ENCODE measurements around the gene PGC. TPM values are rescaled to one million over a fixed set of nuclear protein-coding genes. Genes with fewer than 3 reads are reported as not detected.

The PGC gene
- total RNA-seq, 1 donor from 2014 or later: not detected

DNA sequence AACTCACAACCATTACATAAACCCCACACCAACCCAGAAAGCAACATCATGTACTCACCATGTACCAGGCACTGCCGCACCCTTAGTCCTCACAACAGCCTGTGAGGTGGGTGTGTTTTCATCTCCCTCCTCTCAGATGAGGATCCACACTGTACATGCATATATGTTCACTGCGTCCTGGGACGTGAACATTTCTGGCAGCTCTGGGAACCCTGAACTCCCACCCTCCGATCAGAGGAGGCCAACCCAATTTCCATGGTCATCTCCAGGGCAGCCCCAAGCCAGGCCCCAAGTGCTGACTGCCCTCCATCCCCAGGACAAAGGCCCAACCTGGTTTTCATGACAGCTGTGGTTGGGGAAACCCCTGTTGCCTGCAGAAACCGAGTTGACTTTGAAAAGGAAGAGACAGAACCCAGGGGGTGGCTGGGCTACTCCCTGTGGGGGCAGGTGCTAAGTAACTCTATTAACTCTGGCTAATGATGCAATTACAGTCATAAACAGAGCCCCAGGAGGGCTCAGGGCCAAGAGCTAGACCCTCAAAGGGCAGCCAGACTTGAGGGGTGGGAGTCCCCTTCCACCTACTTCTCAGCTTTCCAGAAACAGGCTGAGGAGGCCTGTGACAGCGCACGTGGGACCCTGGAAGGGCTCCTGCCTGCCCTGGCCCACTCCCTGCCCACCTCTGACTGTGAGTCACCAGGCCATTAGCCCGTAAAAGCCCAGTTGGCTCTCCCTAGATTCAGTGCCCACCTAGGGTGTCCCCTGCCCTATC, 14.4 kb downstream of the PGC start:
- DNase-seq (ENCODE audit: extremely low read depth, low read depth, low spot score): no peak

DNA sequence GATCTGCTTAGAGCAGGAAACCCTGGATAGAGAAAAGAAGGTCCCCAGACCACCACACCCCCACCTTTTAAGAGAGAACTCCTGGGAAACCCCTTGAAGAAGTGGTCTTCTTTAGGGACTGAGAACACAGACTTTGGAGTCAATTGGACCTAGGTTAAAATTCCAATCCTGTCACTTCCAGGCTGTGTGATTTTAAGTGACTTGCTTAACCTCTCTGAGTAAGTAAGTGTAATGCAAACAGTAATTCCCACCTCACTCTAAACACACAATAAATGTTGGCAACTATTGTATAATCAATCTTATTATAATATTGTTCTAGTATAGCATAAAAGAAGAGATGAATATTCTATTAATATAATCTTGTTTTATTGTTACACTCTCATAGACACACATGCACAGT, 15.0 kb downstream of the PGC start:
- no peak for DNase-seq (ENCODE audit: extremely low read depth, low read depth, low spot score)

DNA sequence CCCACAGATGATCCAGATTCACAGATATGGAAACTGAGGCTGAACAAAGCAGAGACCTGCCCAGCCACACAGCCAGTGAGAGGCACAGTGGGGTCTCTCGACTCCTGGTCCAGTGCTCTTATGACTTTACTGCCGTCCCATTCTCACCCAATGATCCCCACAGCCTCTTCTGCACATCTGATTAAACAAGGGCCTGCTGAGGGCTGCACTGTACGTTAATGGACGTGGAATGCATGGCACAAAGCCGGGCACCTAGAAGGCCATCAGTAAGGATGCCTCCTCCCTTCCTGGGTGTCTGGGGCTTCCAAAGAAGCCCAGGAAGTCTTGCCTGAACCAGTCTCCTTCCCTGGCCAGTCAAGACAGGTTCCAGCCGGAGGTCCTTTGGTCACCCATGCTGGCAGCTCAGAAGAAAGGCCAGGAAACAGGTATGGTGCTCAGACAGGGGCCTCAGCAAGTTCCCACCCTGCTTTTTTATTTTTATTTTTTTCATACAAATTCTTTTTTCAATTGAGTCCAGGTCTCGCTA, 15.6 kb downstream of the PGC start:
- no peak for DNase-seq (ENCODE audit: extremely low read depth, low read depth, low spot score)

DNA sequence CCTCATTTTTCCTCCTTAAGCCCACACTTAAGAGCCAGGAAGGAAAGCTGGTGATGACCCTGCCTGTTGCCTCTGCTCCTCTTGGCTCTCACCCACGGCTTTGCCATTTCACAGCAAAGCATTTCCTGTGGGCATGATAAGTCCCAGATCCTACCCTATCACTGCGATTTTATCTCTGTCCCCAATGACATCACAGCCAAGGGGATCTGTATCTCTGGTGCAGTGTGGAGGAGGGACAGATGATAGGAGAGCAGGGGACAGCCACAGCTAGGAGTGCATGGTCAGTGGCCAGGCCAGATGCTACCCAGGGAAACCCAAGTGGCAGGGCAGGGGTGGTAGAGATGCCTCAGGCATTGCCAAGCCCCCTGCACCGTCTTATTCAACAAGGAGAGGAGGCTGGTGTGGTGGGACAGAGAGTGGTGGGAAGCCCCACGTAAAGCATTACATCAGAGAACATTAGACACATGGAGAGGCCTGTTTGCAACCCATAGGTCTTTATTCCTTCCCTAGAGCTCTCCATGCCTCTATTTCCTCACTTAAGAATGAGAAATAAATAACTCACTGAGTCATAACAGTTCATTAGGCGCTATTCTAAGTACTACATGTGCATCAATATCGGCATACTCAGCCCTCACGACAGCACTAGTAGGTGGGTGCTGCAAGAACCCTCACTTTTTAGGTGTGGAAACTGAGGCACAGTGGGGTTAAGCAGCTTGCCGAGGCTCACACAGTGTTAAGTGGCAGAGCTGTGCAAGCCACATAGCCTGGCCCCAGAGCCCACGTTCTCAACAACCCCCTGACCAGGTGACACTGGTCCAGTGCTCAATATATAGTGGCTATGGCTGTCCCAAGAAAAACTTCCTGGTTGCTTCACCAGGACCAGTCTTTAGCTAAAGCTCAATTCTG, 16.4 kb downstream of the PGC start:
- no peak for DNase-seq (ENCODE audit: extremely low read depth, low read depth, low spot score)

DNA sequence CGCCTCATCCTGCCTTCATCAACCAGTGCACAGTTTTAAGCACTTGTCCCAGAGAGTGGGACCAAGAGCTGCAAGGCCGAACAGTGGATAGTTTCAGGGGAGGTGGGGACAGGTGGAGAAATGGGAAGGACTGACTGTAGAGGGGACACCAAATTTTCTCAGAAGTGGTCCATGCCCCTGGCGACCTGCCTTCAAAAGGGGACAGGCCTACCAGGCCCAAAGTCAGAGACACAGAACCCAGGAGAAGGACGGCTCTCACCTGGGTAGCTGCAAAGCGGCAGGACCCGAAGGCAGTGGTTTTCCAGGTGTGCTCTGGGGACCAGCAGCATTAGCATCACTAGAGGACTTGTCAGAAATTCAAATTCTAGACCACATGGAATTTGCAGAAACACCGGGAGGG, 17.6 kb downstream of the PGC start:
- DNase-seq (ENCODE audit: extremely low read depth, low read depth, low spot score): no peak

DNA sequence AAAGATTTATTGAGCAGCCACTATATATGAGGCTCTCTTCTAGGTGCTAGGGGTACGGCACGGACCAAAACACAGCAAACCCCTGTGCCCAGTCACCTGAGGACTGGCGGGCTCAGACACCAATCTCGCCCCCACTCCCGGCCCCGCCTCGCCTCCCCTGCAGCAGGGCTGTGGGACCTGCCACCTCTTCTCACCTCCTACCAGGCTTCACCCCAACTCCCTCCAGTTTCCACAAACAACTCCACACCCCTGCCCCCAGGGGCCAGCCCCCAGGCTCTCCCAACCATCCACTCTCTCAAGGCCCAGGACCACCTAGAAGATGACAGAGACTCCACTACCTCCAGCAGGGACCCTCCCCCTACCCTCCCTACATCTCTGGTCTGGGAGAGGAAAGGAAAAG, 18.2 kb downstream of the PGC start:
- no peak for DNase-seq (ENCODE audit: extremely low read depth, low read depth, low spot score)

DNA sequence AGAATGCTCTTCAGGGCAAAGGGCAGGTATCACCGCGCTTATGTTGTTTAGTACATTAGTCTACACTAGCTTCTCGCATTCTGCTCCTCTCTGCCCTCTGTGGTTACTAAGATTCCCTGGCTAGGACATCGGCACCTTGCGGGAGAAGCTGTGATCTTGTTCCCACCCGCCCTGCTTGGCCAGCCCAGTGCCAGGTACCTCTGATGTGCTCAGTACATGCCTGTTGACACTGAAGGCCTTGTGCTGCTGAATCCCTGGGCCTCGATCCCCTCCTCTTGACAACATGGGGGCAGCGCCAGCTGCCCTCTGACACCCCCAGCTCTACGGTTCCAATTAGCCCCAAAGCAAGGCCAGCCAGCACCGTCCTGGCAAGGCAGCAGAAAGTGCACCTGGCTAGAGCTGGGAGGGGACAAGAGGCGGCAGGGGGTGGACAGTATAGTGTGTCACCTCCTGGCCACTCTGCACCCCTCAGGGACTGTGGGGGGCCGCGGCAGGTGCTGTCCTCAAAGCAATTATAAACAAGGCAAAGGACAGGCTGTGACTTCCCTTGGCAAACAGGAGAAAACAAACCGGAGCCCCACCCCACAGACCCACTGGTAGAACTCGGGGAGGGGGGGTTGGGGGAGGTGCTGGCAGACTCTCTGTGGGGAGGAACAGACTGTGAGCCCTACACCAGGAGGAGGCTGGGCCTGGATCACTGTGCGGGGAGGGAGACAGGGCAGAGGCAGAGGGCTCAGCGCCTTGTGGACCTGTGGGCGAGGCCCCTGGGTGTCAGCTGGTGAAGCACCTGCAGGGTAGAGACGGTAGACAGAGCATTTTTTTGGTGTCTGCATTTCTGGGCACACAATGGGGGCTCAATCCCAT, 18.9 kb downstream of the PGC start:
- no peak for DNase-seq (ENCODE audit: extremely low read depth, low read depth, low spot score)

DNA sequence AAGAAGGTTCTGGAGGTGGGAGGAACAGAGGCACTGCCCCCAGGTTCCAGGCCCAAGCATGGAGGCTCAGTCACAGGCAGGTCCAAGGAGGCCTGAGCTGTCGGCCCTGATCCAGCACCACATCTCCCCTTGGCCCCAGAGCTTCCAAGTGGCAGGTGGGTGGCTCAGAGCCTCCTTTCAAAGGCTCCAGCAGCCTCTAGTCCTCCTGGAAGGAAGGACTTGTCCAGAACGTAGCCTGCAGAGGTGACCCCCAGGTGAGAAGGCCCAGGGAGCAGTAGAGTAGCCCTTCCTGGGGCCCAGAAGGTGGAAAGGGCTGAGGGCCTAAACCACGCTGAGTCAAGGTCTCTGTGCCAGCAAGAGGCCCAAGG, 19.5 kb downstream of the PGC start:
- DNase-seq (ENCODE audit: extremely low read depth, low read depth, low spot score): no peak

DNA sequence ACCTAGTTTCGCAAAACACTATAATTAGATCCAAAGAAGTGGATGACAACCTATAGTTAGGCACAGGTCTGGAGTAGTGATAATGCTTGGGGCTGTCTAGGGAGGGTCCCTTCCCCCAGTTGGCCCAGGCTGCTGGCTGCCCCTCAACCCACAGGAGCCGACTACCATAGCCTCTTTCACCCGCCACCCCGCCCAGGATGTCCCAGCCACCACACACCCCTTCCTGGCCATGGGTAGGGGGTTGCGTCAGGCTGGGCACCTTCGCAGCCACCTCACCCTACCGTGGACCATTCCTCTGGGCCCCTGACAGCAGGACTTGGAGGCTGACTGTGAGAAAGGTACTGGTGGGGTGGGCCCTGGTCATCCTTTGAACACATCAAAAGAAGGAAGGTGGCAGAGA, 20.3 kb downstream of the PGC start:
- no peak for DNase-seq (ENCODE audit: extremely low read depth, low read depth, low spot score)

DNA sequence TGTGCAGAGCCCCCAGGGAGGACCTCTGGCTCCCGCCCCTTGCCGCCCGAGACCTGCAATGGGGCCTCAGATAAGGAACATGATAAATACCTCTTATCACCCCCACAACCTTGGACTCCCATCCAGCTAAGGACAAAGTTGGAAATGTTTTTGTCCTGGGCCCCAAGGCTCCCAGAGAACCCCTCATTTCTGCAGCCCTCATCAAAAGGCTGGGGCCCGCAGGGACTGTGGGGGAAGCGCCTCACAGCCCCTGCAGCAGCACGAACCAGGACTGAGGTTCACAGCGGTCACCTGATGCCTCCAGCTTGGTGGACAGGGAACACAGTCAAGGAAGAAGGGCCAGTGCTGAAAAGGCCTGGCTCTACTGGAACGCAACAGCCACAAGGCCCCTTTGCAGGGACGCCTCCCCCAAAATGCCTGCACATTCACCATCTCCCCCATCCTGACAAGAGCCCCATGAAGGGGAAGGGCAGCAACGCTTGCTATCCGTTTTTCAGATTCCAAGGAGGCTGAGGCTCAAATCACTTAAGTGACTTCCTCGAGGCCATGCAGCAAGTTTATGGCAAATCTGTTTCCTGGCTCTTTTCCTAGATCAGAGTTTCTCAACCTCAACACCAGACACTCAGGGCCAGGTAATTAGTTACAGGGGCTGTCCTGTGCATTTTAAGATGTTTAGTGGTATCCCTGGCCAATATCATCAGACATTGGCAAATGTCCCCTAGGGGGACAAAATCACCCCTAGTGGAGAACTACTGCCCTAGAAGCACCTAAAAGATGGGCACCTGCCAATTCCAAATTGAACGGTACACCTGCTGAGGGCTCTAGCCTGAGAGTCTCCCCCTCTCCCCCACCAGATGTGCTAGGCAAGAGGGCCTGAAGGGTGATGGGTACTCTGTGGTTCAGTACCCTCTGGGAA, 22.4 kb downstream of the PGC start:
- no peak for DNase-seq (ENCODE audit: extremely low read depth, low read depth, low spot score)

DNA sequence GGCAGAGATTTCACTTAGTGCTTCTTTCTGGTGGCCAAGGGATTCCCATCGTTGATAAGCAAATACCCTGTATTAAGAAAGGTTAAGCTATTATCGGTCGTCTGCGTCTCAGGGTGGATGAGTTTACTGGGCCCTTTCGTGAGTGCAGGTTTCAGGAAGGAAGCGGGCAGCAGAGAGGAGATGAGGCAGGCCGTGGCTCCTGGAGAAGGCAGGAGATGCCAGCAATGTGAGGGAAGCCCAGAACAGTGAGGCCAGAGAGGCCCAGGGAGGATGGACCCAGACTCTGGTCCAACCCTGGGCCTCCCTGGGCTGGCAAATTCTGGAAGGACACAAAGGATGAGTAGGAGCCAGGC, 23.0 kb downstream of the PGC start:
- DNase-seq (ENCODE audit: extremely low read depth, low read depth, low spot score): no peak

DNA sequence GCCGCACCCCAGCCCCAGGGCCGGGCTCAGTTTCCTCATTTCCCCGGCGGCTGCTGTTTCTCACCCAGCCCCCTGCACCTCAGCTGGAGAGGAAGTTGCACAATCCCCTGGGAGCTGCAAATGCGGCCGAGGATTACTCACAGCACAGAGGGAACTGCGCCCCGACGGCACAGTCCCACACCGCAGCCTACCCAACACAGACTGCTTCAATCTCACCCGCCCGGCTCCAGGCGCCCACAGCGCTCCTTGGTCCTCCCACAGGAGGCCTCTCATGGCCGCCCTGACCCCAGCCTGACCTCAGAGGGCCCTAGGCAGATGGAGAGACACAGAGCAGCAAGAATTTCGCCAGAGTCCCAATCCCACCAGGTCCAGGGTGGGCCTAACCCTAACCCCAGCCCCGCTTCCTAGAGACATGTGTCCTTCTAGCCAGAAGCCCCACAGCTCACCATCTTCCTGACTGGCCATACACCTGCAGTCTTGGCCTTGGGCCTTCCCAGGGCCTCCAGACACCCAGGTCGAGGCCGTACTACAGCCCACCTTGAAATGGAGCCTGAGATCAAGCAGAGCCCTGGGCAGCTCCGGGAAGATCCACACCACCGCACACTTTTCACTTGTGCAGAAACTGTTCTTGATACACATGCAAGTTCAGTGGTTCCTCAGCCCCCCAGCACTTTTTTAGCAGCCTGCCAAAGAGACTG, 23.5 kb downstream of the PGC start:
- no peak for DNase-seq (ENCODE audit: extremely low read depth, low read depth, low spot score)

DNA sequence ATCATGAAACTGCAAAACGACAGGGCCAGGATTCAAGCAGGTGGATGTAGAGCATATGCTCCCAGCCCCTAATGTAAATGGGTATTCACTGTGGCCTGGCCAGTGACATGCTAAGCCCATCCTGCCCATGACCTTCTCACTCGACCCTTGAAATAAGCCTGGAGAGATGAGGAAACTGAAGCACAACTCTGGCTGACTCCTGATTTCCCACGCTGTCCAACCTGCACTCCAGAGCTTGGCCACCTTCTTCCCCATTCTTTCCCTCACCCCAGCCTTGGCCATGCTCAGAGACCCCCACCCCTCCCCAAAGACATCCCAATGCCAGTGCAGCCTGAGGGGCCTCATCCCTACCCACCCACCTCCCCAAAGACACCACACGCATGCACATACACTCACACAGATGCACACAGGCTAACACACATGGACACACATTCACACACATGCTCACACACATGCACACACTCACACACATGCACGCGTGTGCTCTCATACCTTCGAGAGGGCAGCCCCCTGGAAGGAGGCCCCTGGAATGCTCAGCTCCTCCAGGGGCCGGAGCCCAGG, 24.1 kb downstream of the PGC start:
- DNase-seq (ENCODE audit: extremely low read depth, low read depth, low spot score): no peak

DNA sequence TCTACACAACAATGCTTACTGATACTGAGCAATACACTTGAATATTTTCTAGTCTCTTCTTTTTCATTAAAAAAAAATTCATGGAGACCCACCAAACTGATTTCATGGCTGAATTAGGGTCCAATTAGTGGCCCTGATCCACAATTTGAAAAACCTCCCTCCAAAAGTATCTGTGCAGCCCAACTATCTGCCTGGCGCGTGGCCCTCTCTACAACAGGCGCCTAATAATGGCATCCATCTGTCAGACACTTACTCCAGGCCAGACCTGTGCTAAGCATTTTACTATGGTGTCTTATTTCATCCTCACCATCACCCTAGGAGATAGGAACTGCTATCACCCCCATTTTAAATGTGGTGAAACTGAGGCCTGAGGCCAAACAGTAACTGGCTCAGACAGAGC, 25.8 kb downstream of the PGC start:
- no peak for DNase-seq (ENCODE audit: extremely low read depth, low read depth, low spot score)

DNA sequence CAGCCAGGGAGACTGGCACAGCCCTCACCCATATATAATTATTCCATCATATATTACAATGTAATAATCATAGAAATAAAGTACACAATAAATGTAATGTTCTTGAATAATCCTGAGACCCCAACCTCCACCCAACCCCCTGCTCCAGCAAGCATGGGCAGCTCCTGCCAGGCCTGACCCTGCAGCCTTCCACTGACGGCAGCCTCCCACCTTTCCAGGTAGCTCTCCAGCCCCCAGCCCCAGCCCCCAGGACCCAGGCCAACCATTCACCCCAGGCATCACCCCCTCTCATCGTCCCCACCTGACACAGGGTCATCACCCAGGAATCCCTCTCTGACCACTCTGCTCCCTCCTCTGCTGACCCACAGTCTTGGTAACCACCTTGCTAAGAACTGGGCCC, 26.4 kb downstream of the PGC start:
- no peak for DNase-seq (ENCODE audit: extremely low read depth, low read depth, low spot score)

DNA sequence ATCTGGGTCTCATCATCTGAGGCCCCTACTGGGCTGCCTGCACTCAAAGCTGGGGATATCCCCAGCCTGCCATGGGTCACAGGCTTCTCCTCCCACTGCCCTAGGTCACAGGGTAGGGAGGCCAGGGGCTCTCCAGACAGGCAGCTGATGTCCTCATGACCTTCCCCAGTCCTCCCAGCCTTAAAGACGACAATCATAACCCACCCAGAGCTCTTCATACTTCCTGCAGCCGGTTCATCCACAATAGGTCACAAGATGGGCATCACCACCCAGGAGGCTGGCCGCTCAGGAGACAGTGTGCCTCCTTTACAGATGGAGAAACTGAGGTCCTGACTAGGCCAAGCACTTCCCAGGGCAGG, 27.0 kb downstream of the PGC start:
- no peak for DNase-seq (ENCODE audit: extremely low read depth, low read depth, low spot score)

DNA sequence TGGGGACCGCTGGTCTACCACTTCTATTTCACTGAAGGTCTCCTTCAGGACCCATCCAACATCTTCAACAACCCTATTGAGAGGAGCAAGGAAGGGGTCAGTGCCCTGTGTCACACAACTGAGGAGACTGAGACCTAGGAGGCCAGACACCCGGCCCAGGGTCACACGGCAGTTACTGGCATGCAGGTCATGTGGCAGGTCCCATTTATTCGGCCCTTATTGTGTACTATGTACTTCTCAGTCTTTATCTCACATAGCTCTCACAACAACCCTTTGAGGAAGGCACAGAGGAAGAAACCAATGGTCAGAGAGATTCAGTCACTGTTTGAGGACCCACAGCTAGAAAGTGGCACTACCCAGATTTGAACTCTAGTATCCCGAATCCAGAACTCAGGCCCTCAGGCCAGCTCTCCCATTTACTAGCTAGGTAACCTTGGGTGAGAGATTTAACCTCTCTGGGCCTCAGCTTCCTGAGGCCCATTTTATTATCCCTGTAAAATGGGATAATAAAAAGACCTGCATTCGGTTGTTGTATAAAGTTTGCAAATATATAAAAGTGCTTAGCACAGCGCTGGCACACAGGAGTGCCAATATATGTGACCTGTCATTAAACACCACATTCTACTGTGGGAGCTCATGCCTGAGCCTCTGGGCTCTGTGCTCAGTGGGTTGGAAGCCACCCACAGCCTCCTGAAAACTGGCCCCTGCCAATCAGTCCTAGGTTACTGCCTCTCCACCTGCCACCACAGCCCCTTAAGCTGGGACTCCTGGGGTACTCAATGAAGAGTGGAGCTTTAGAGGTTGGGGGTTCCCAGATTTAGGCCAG, 27.5 kb downstream of the PGC start:
- no peak for DNase-seq (ENCODE audit: extremely low read depth, low read depth, low spot score)

DNA sequence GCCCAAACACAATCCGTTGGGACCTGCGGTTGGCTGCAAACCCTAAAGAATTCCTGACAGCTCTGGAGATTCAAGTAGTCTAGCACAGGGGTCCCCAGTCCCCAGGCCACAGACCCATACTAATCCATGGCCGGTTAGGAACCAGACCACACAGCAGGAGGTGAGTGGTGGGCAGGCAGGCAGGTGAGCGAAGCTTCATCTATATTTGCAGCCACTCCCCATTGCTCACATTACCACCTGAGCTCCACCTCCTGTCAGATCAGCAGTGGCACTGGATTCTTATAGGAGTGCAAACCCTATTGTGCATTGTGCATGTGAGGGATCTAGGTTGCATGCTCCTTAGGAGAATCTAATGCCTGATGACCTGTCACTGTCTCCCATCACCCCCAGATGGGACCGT, 28.4 kb downstream of the PGC start:
- no peak for DNase-seq (ENCODE audit: extremely low read depth, low read depth, low spot score)

DNA sequence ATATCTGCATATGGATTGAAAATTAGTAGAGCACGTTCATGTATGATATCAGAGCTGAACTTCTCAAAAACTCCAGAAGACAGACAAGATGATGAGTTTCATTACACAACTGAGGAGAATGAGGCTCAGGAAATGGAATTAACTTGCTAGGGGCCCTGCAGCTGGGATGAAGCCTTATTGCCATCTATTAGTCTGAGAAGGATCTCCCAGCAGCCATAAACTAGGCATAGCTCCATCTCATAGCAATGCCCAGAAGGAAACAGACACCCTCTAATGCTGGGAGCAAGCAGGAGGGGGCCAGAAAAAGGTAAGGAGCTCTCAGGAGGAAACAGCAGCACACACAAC, 29.8 kb downstream of the PGC start:
- DNase-seq (ENCODE audit: extremely low read depth, low read depth, low spot score): no peak
